K562 (cell line): ENCODE measurements around the gene CNTN6. TPM values are rescaled to one million over a fixed set of nuclear protein-coding genes. Genes with fewer than 3 reads are reported as not detected.

Experiments used
- ATAC-seq: fragments of 200-7000 bp; cut with Tn5 transposase; 3 replicates; pipeline ENCODE4 v1.9.1; 2020; ENCODE audit warnings: moderate library complexity
- BruUV-seq: library from RNA; stranded (reverse); fragments of 400-500 nt; replicated peaks from 2 replicates; lab custom pipeline; 2021; lab: Mats Ljungman, UMichigan
- CTCF ChIA-PET: fragments of 300-600 bp; formaldehyde crosslinking; extraction: SDS; loops from one replicate; lab custom pipeline; 2021; ENCODE audit warnings: low intra/inter-chr PET ratio; lab: Yijun Ruan, JAX
- POLR2A ChIA-PET: fragments of 300-600, 350-650 bp; sonication (Branson Sonifier 250); formaldehyde crosslinking; extraction: SDS; loops from one replicate; lab custom pipeline; 2021; ENCODE audit warnings: antibody characterized with exemption, inconsistent platforms; lab: Yijun Ruan, JAX
- DNase-seq, 4 experiments: peaks; one replicate each; pipeline versions ENCODE4 v3.0.0 to v3.0.0-alpha.2; 2011 to 2018; ENCODE audit warnings: low spot score in 3 of 4, mixed read lengths in 3 of 4; ENCODE audit errors: extremely low read depth in 1 of 4
- FAIRE-seq: peaks from 2 replicates; lab custom pipeline; 2011; peaks lifted over from hg19 to GRCh38; lab: Jason Lieb, UNC
- H2AFZ ChIP-seq: 2 replicates; pipeline ENCODE4 v1.6.0; 2011; ENCODE audit warnings: low read depth, low read length, control low read depth, inconsistent platforms
- H3K27ac ChIP-seq: fragments of 200-600 bp; 3 replicates; pipeline ENCODE4 v1.8.0; 2011; ENCODE audit warnings: low read depth, mild to moderate bottlenecking, control low read depth, inconsistent platforms, low read length, moderate library complexity, mixed read lengths; ENCODE audit errors: extremely low read depth
- H3K27me3 ChIP-seq, 2 experiments: fragments of 300-600 bp in 1 of 2; 2 replicates in 1 of 2; 3 replicates in 1 of 2; pipeline versions ENCODE4 v1.6.0 to v1.8.0; 2011; ENCODE audit warnings: inconsistent platforms in 2 of 2, low read length in 2 of 2, mild to moderate bottlenecking in 1 of 2, mixed read lengths in 1 of 2, moderate library complexity in 1 of 2; ENCODE audit not compliant: control insufficient read depth in 2 of 2, insufficient read depth in 2 of 2
- H3K36me3 ChIP-seq: fragments of 300-600 bp; 3 replicates; pipeline ENCODE4 v1.8.0; 2011; ENCODE audit warnings: mild to moderate bottlenecking, low read length, inconsistent platforms; ENCODE audit not compliant: control insufficient read depth, insufficient read depth
- H3K4me1 ChIP-seq, 2 experiments: fragments of 200-600 bp in 1 of 2; replicated peaks in 1 of 2; 2 replicates in 1 of 2; 3 replicates in 1 of 2; pipeline versions ENCODE4 v1.5.1 to v1.8.0; 2011; ENCODE audit warnings: inconsistent platforms in 2 of 2, low read length in 2 of 2, mild to moderate bottlenecking in 1 of 2, mixed read lengths in 1 of 2, moderate library complexity in 1 of 2; ENCODE audit not compliant: control insufficient read depth in 2 of 2, insufficient read depth in 2 of 2
- H3K4me2 ChIP-seq: 2 replicates; pipeline ENCODE4 v1.6.1; 2011; ENCODE audit warnings: low read length, control low read depth, inconsistent platforms, mixed read lengths; ENCODE audit not compliant: insufficient read depth
- H3K4me3 ChIP-seq: fragments of 200-600 bp; sonication (generic), shearing (Covaris generic); 2 replicates; pipeline ENCODE4 v1.5.1; 2016; ENCODE audit warnings: control low read depth, inconsistent platforms
- H3K79me2 ChIP-seq: fragments of 200-600 bp; 3 replicates; pipeline ENCODE4 v1.8.0; 2011; ENCODE audit warnings: low read length, inconsistent platforms; ENCODE audit not compliant: control insufficient read depth, insufficient read depth
- H3K9ac ChIP-seq, 2 experiments: 2 replicates each; pipeline versions ENCODE4 v1.6.0 to v1.6.1; 2011; ENCODE audit warnings: low read depth in 2 of 2, low read length in 2 of 2, control low read depth in 1 of 2, inconsistent platforms in 1 of 2, mild to moderate bottlenecking in 1 of 2, mixed read lengths in 1 of 2; ENCODE audit not compliant: insufficient read depth in 1 of 2
- H3K9me1 ChIP-seq: one replicate; pipeline ENCODE4 v1.6.0; 2011; ENCODE audit warnings: inconsistent platforms, mild to moderate bottlenecking, low read length, moderate library complexity; ENCODE audit not compliant: control insufficient read depth, insufficient read depth
- H3K9me3 ChIP-seq: replicated peaks from 2 replicates; pipeline ENCODE4 v1.5.1; 2011; ENCODE audit warnings: low read depth, low read length, inconsistent platforms; ENCODE audit not compliant: control insufficient read depth, insufficient read depth
- H4K20me1 ChIP-seq: replicated peaks from 2 replicates; pipeline ENCODE4 v1.6.1; 2011; ENCODE audit warnings: low read length, inconsistent platforms, mixed read lengths; ENCODE audit not compliant: control insufficient read depth, insufficient read depth
- AFF4 ChIP-seq: sonication (generic); formaldehyde crosslinking; IDR thresholded peaks from 2 replicates; pipeline ENCODE4 v1.8.0; 2023; ENCODE audit warnings: mild to moderate bottlenecking, missing genetic modification reagents
- ASH1L ChIP-seq: fragments of 450-650 bp; IDR thresholded peaks from 2 replicates; pipeline ENCODE4 v1.6.1; 2018; ENCODE audit warnings: borderline replicate concordance, mild to moderate bottlenecking, low read depth; ENCODE audit not compliant: partially characterized antibody
- BRD9 ChIP-seq: fragments of 450-650 bp; IDR thresholded peaks from 2 replicates; pipeline ENCODE4 v1.6.1; 2018; ENCODE audit warnings: low read depth; ENCODE audit not compliant: partially characterized antibody
- ETV6 ChIP-seq, 3 experiments: fragments of 150-350 bp in 1 of 3; sonication (generic) in 1 of 3; formaldehyde crosslinking in 1 of 3; IDR thresholded peaks; 2 replicates each; pipeline versions ENCODE4 v1.6.1 to v1.8.0; 2014 to 2022; ENCODE audit warnings: borderline replicate concordance in 2 of 3, low read depth in 2 of 3, antibody characterized with exemption in 1 of 3, low read length in 1 of 3, mild to moderate bottlenecking in 1 of 3, missing genetic modification reagents in 1 of 3
- FOXO4 ChIP-seq: fragments of 450-650 bp; formaldehyde crosslinking; IDR thresholded peaks from 2 replicates; pipeline ENCODE4 v1.4.0; 2020; ENCODE audit warnings: mild to moderate bottlenecking, moderate library complexity
- GTF2B ChIP-seq: IDR thresholded peaks from 2 replicates; pipeline ENCODE4 v1.6.1; 2011; ENCODE audit not compliant: insufficient read length; ENCODE audit errors: extremely low read depth
- MXI1 ChIP-seq: IDR thresholded peaks from 2 replicates; pipeline ENCODE4 v1.6.1; 2011; ENCODE audit warnings: low read depth, mild to moderate bottlenecking, improper control_type of control experiment, low read length
- PATZ1 ChIP-seq: fragments of 250-450 bp; sonication (Bioruptor Pico); IDR thresholded peaks from 2 replicates; pipeline ENCODE4 v1.5.0; 2020; ENCODE audit warnings: mild to moderate bottlenecking, borderline replicate concordance
- PTBP1 ChIP-seq: fragments of 200-400 bp; formaldehyde crosslinking; IDR thresholded peaks from 2 replicates; pipeline ENCODE4 v1.6.1; 2017; ENCODE audit warnings: low read depth, low read length
- RFX7 ChIP-seq: fragments of 250-450 bp; sonication (Bioruptor Pico); IDR thresholded peaks from 2 replicates; pipeline ENCODE4 v1.5.1; 2021; ENCODE audit warnings: mild to moderate bottlenecking
- SIN3B ChIP-seq: fragments of 450-650 bp; IDR thresholded peaks from 2 replicates; pipeline ENCODE4 v1.6.1; 2017; ENCODE audit warnings: low read depth, mild to moderate bottlenecking, moderate library complexity
- TCFL5 ChIP-seq: fragments of 250-450 bp; sonication (Bioruptor Pico); conservative IDR thresholded peaks from 2 replicates; pipeline ENCODE4 v1.6.1; 2021; ENCODE audit warnings: mild to moderate bottlenecking, moderate library complexity, matching md5 sums
- ZC3H8 ChIP-seq: fragments of 450-650 bp; IDR thresholded peaks from 2 replicates; pipeline ENCODE4 v1.6.1; 2017
- ZNF586 ChIP-seq: fragments of 450-650 bp; formaldehyde crosslinking; conservative IDR thresholded peaks from 2 replicates; pipeline ENCODE4 v1.4.0; 2020; ENCODE audit warnings: mild to moderate bottlenecking, moderate library complexity
- WGBS: fragments of 100-300 bp; shearing (Covaris generic); methylation state at CpG from one replicate; pipeline ENCODE4 v1.1.6; 2016; ENCODE audit warnings: low coverage, mixed read lengths; ENCODE audit not compliant: insufficient coverage; ENCODE audit errors: missing lambda C conversion rate; 5-methylcytosine and 5-hydroxymethylcytosine counted together
- in situ Hi-C: fragments of 300-500 bp; cut with MboI; formaldehyde crosslinking; loops from 4 replicates; pipeline ENCODE4 v1.15.0; 2018; ENCODE audit warnings: inconsistent platforms, mixed read lengths
- intact Hi-C: fragments of 100-400 bp; cut with micrococcal nuclease; formaldehyde crosslinking; loops from 2 replicates; pipeline ENCODE4 v1.14.2; 2022
- polyA plus RNA-seq, 8 experiments: library from polyadenylated mRNA; depleted of rRNA in 4 of 8; stranded (reverse) in 5 of 8; unstranded in 3 of 8; fragments of >200 nt; fragmentation: Nextera tagmentation in 2 of 8; fragmentation: Illumina TruSeq in 1 of 8; extraction: Ambion mirVana in 2 of 8; extraction: Trizol in 1 of 8; gene quantifications; 2 replicates each; pipeline versions ENCODE4 v1.2.1 to v1.2.3, GENCODE V29; 2011 to 2014; ENCODE audit warnings: inconsistent platforms in 1 of 8, missing spikeins in 1 of 8
- total RNA-seq, 7 experiments: library from RNA; depleted of rRNA in 6 of 7; stranded (reverse); fragments of >200 nt in 6 of 7; fragmentation: Illumina TruSeq in 2 of 7; extraction: Trizol in 2 of 7; gene quantifications; 2 replicates each; pipeline versions ENCODE4 v1.2.1 to v1.2.3, GENCODE V29; 2011 to 2021; ENCODE audit warnings: low replicate concordance in 1 of 7

CNTN6 gene
- total and polyA plus RNA-seq, 9 of the 15 experiments (the other 6 are each of a cell fraction or from before 2014, with no cell fraction given) = not detected

GRCh38 chr3:1092061-1092460 is 763 bp upstream of the CNTN6 start:
- FAIRE-seq = no peak
- TF ChIP-seq PTBP1 (no peak), TCFL5 (no peak), FOXO4 (CRISPR knock-in tag) (no peak), ZNF586 (CRISPR knock-in tag) (no peak), MXI1 (no peak), ASH1L (no peak), AFF4 (CRISPR knock-in tag) (no peak), GTF2B (no peak), BRD9 (no peak), ZC3H8 (no peak), PATZ1 (CRISPR knock-in tag) (no peak), RFX7 (CRISPR knock-in tag) (no peak), ETV6 (IDR thresholded peaks at IDR 0.05; ENCODE audit: borderline replicate concordance in 1 of 2, low read depth in 2 of 2, low read length in 1 of 2) (no peak), ETV6 (CRISPR knock-in tag; IDR thresholded peaks at IDR 0.05; ENCODE audit: borderline replicate concordance) (no peak), SIN3B (no peak)

More at GRCh38 chr3:1092061-1092460, 763 bp upstream of the CNTN6 start:
- H3K9me3 ChIP-seq = peaks cover 3% of the 10 kb centered on the region; the same call in 1 of the 2 replicates
- ChIA-PET CTCF (no interaction called here), POLR2A (no interaction called here)
- no peaks in the 10 kb centered on the region for H4K20me1 ChIP-seq
- in situ Hi-C loops (no loop called here), intact Hi-C loops (no loop called here)
- H3K79me2 ChIP-seq = no peaks in the 10 kb centered on the region
- no peak overlapping the region for H3K9ac ChIP-seq
- H3K4me2 ChIP-seq = no peak overlapping the region
- DNase-seq (no peak), ATAC-seq (no peak)
- no peaks in the 10 kb centered on the region for H3K36me3 ChIP-seq
- 3% methylated on average over 2 of the region's 2 CpGs for WGBS
- H3K4me1 ChIP-seq = no peaks in the 10 kb centered on the region
- H3K27ac ChIP-seq = no peak overlapping the region
- no peak overlapping the region for H3K4me3 ChIP-seq
- no peaks in the 10 kb centered on the region for H3K27me3 ChIP-seq
- no peaks in the 10 kb centered on the region for H3K9me1 ChIP-seq
- no peak overlapping the region for H2AFZ ChIP-seq
- no TSS peak for BruUV-seq
